Measurements from ENCODE around the gene PCA3.

PCA3 gene

GRCh38 chr9:76835571-76836283 lies 71.5 kb downstream of the PCA3 start:
- DNase-seq: no peak
